BE2C (cell line): ENCODE data around the gene OGFOD2.

Experiments
- DNase-seq: peaks from one replicate; pipeline ENCODE4 v3.0.0-alpha.2; 2020
- H3K27me3 ChIP-seq: fragments of 250-450 bp; sonication (Bioruptor Pico); 2 replicates; pipeline ENCODE4 v1.5.1; 2020; ENCODE audit warnings: mild to moderate bottlenecking
- H3K36me3 ChIP-seq: fragments of 250-450 bp; sonication (Bioruptor Pico); 2 replicates; pipeline ENCODE4 v1.5.1; 2020; ENCODE audit warnings: mild to moderate bottlenecking
- H3K4me1 ChIP-seq: fragments of 250-450 bp; sonication (Bioruptor Pico); 2 replicates; pipeline ENCODE4 v1.5.1; 2020
- H3K4me3 ChIP-seq: 2 replicates; pipeline ENCODE4 v1.5.1; 2011; ENCODE audit warnings: low read depth, low read length
- H3K9me3 ChIP-seq: fragments of 250-450 bp; sonication (Bioruptor Pico); 2 replicates; pipeline ENCODE4 v1.5.1; 2020
- CTCF ChIP-seq: IDR thresholded peaks from 2 replicates; pipeline ENCODE4 v1.5.1; 2012; ENCODE audit warnings: mild to moderate bottlenecking, low read depth, low read length

Gene OGFOD2

GRCh38 chr12:122949405-122949804 is 25.6 kb upstream of the OGFOD2 start:
- no peak for DNase-seq
- no peaks in the 10 kb centered on the region for H3K36me3 ChIP-seq
- no peak overlapping the region for H3K4me3 ChIP-seq
- no peaks in the 10 kb centered on the region for H3K4me1 ChIP-seq
- TF ChIP-seq CTCF, result no peak
- H3K27me3 ChIP-seq, result no peaks in the 10 kb centered on the region
- no peaks in the 10 kb centered on the region for H3K9me3 ChIP-seq

- H3K4me1 ChIP-seq, result no peaks in the 10 kb centered on the region
- H3K36me3 ChIP-seq, result no peaks in the 10 kb centered on the region
- no peak for DNase-seq
- no peaks in the 10 kb centered on the region for H3K27me3 ChIP-seq
- no peak overlapping the region for H3K4me3 ChIP-seq
- TF ChIP-seq CTCF, result no peak
- H3K9me3 ChIP-seq, result no peaks in the 10 kb centered on the region
Observed at GRCh38 chr12:122949816-122950675, 25.0 kb upstream of the OGFOD2 start.

DNA sequence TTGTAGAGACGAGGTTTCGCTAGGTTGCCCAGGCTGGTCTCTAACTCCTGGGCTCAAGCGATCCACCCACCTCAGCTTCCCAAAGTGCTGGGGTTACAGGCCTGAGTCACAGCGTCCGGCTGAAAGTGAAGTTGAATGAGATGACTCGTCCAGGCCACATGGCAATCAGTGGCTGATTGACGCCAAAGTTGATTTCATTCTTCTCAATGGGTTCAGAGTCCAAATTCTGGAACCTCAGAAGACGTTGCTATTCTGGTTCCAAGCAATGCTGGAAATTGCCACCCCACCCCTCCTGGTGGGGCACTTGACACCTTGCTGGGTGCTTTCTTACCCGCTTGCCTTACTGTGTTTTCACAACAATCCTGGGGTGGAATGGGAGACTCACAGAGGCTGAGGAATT is 23.6 kb upstream of the OGFOD2 start:
- no peak for DNase-seq
- Histone ChIP-seq H3K27me3 (no peaks in the 10 kb centered on the region), H3K4me3 (no peak overlapping the region), H3K4me1 (no peaks in the 10 kb centered on the region), H3K36me3 (peaks cover 3% of the 10 kb centered on the region; the same call in 1 of the 2 replicates), H3K9me3 (no peaks in the 10 kb centered on the region)
- no peak for TF ChIP-seq CTCF

GRCh38 chr12:122951979-122952892 is 22.8 kb upstream of the OGFOD2 start:
- DNase-seq, result peak; percentile 79
- Histone ChIP-seq H3K4me1 (no peaks in the 10 kb centered on the region), H3K36me3 (peaks cover 3% of the 10 kb centered on the region; the same call in 1 of the 2 replicates), H3K4me3 (no peak overlapping the region), H3K9me3 (no peaks in the 10 kb centered on the region), H3K27me3 (no peaks in the 10 kb centered on the region)
- peak; percentile 91 for TF ChIP-seq CTCF

- Histone ChIP-seq H3K4me3 (no peak overlapping the region), H3K4me1 (no peaks in the 10 kb centered on the region), H3K36me3 (peaks cover 22% of the 10 kb centered on the region), H3K9me3 (no peaks in the 10 kb centered on the region), H3K27me3 (no peaks in the 10 kb centered on the region)
- no peak for TF ChIP-seq CTCF
- DNase-seq, result no peak
Observed at GRCh38 chr12:122955156-122955555, 19.9 kb upstream of the OGFOD2 start.
